Astrocyte (in vitro differentiated cells and primary cell): ENCODE results near the gene SEMA6B. TPM values are rescaled to one million over a fixed set of nuclear protein-coding genes. Genes with fewer than 3 reads are reported as not detected.

Source experiments
- DNase-seq: peaks from one replicate; pipeline ENCODE4 v3.0.0-alpha.2; 2010; ENCODE audit warnings: low read depth
- FAIRE-seq: peaks from 2 replicates; lab custom pipeline; 2011; peaks lifted over from hg19 to GRCh38; lab: Jason Lieb, UNC
- H2AFZ ChIP-seq: 2 replicates; pipeline ENCODE4 v1.6.0; 2012; ENCODE audit warnings: low read depth, low read length, inconsistent platforms
- H3K27ac ChIP-seq: 2 replicates; pipeline ENCODE4 v1.5.1; 2011; ENCODE audit warnings: low read depth, low read length, inconsistent platforms
- H3K27me3 ChIP-seq: 2 replicates; pipeline ENCODE4 v1.6.0; 2011; ENCODE audit warnings: low read length, inconsistent platforms; ENCODE audit not compliant: insufficient read depth
- H3K36me3 ChIP-seq: 2 replicates; pipeline ENCODE4 v1.5.1; 2011; ENCODE audit warnings: low read length, inconsistent platforms; ENCODE audit not compliant: insufficient read depth
- H3K4me1 ChIP-seq: 2 replicates; pipeline ENCODE4 v1.5.1; 2011; ENCODE audit warnings: low read length, inconsistent platforms; ENCODE audit not compliant: insufficient read depth
- H3K4me2 ChIP-seq: 2 replicates; pipeline ENCODE4 v1.6.0; 2012; ENCODE audit warnings: low read length, inconsistent platforms
- H3K4me3 ChIP-seq: 2 replicates; pipeline ENCODE4 v1.5.1; 2011; ENCODE audit warnings: low read depth, mild to moderate bottlenecking, low read length, inconsistent platforms; ENCODE audit not compliant: insufficient read depth
- H3K79me2 ChIP-seq: 2 replicates; pipeline ENCODE4 v1.6.0; 2012; ENCODE audit warnings: mild to moderate bottlenecking, low read length, inconsistent platforms; ENCODE audit not compliant: insufficient read depth
- H3K9ac ChIP-seq: 2 replicates; pipeline ENCODE4 v1.6.0; 2012; ENCODE audit warnings: mild to moderate bottlenecking, low read length, inconsistent platforms
- H3K9me3 ChIP-seq: 2 replicates; pipeline ENCODE4 v1.5.1; 2012; ENCODE audit warnings: low read depth, mild to moderate bottlenecking, low read length, inconsistent platforms; ENCODE audit not compliant: insufficient read depth
- H4K20me1 ChIP-seq: 2 replicates; pipeline ENCODE4 v1.6.0; 2012; ENCODE audit warnings: low read length, inconsistent platforms; ENCODE audit not compliant: insufficient read depth
- H3K27ac Mint-ChIP-seq: one replicate; pipeline ENCODE4 v1.8.0; 2021; ENCODE audit warnings: mild to moderate bottlenecking, mixed read lengths; ENCODE audit not compliant: unreplicated experiment
- H3K27me3 Mint-ChIP-seq: one replicate; pipeline ENCODE4 v1.8.0; 2021; ENCODE audit warnings: low read depth, mixed read lengths; ENCODE audit not compliant: unreplicated experiment
- H3K36me3 Mint-ChIP-seq: one replicate; pipeline ENCODE4 v1.8.0; 2021; ENCODE audit warnings: low read depth, mixed read lengths; ENCODE audit not compliant: unreplicated experiment
- H3K4me1 Mint-ChIP-seq: one replicate; pipeline ENCODE4 v1.8.0; 2021; ENCODE audit warnings: low read depth, mixed read lengths; ENCODE audit not compliant: unreplicated experiment
- H3K4me3 Mint-ChIP-seq: one replicate; pipeline ENCODE4 v1.8.0; 2021; ENCODE audit warnings: mild to moderate bottlenecking, moderate library complexity, mixed read lengths; ENCODE audit not compliant: unreplicated experiment
- H3K9me3 Mint-ChIP-seq: one replicate; pipeline ENCODE4 v1.8.0; 2021; ENCODE audit warnings: mild to moderate bottlenecking, mixed read lengths; ENCODE audit not compliant: unreplicated experiment
- CTCF ChIP-seq: IDR thresholded peaks from 2 replicates; pipeline ENCODE4 v1.5.1; 2011; ENCODE audit warnings: low read depth, mild to moderate bottlenecking, inconsistent platforms, low read length, moderate library complexity; ENCODE audit not compliant: insufficient read depth
- EZH2 ChIP-seq: IDR thresholded peaks from 2 replicates; pipeline ENCODE4 v1.6.1; 2012; ENCODE audit warnings: mild to moderate bottlenecking, low read length, inconsistent platforms; ENCODE audit not compliant: insufficient read depth
- total RNA-seq: library from RNA; stranded (reverse); gene quantifications from 2 replicates; pipeline ENCODE4 v1.2.1, GENCODE V29; 2021

The SEMA6B gene
- total RNA-seq, 1 donor from 2014 or later = 14.3 TPM

- Histone ChIP-seq H3K4me3 (no peak overlapping the region), H3K36me3 (no peaks in the 10 kb centered on the region), H3K27me3 (no peaks in the 10 kb centered on the region), H3K79me2 (no peaks in the 10 kb centered on the region), H3K4me2 (no peak overlapping the region), H3K9me3 (no peaks in the 10 kb centered on the region), H4K20me1 (no peaks in the 10 kb centered on the region), H2AFZ (no peak overlapping the region), H3K27ac (no peak overlapping the region), H3K4me1 (no peaks in the 10 kb centered on the region), H3K9ac (no peak overlapping the region)
- H3K9me3 Mint-ChIP-seq = peaks cover 3% of the 10 kb centered on the region
- no peak overlapping the region for H3K27ac Mint-ChIP-seq
- FAIRE-seq (no peak), DNase-seq (no peak)
- H3K4me3 Mint-ChIP-seq = no peak overlapping the region
- TF ChIP-seq CTCF (no peak), EZH2 (no peak)
- peaks cover 30% of the 10 kb centered on the region for H3K27me3 Mint-ChIP-seq
- H3K4me1 Mint-ChIP-seq = peaks cover 2% of the 10 kb centered on the region
- H3K36me3 Mint-ChIP-seq = no peaks in the 10 kb centered on the region
These were observed 43.1 kb downstream of the SEMA6B start for GRCh38 chr19:4516199-4516938.

- Mint-ChIP-seq H3K36me3 (no peaks in the 10 kb centered on the region), H3K4me1 (no peaks in the 10 kb centered on the region), H3K4me3 (no peak overlapping the region), H3K9me3 (peaks cover 3% of the 10 kb centered on the region), H3K27ac (no peak overlapping the region), H3K27me3 (peaks cover 24% of the 10 kb centered on the region)
- Histone ChIP-seq H3K27ac (no peak overlapping the region), H3K4me3 (no peak overlapping the region), H3K9ac (no peak overlapping the region), H3K4me1 (no peaks in the 10 kb centered on the region), H2AFZ (no peak overlapping the region), H4K20me1 (no peaks in the 10 kb centered on the region), H3K4me2 (no peak overlapping the region), H3K9me3 (no peaks in the 10 kb centered on the region), H3K36me3 (no peaks in the 10 kb centered on the region), H3K79me2 (no peaks in the 10 kb centered on the region), H3K27me3 (no peaks in the 10 kb centered on the region)
- TF ChIP-seq EZH2 (no peak), CTCF (no peak)
- no peak for DNase-seq
- no peak for FAIRE-seq
These were observed 43.8 kb downstream of the SEMA6B start for GRCh38 chr19:4515732-4516131.

GRCh38 chr19:4513248-4513647, 46.2 kb downstream of the SEMA6B start:
- no peaks in the 10 kb centered on the region for H3K9me3 Mint-ChIP-seq
- Histone ChIP-seq H3K36me3 (no peaks in the 10 kb centered on the region), H3K9me3 (no peaks in the 10 kb centered on the region), H2AFZ (no peak overlapping the region), H3K79me2 (no peaks in the 10 kb centered on the region), H3K4me1 (no peaks in the 10 kb centered on the region), H3K4me3 (no peak overlapping the region), H3K4me2 (no peak overlapping the region), H3K27me3 (no peaks in the 10 kb centered on the region), H4K20me1 (no peaks in the 10 kb centered on the region), H3K9ac (no peak overlapping the region), H3K27ac (no peak overlapping the region)
- FAIRE-seq (no peak), DNase-seq (no peak)
- H3K27me3 Mint-ChIP-seq = peaks cover 18% of the 10 kb centered on the region
- TF ChIP-seq CTCF = no peak
- no peak for TF ChIP-seq EZH2
- H3K4me3 Mint-ChIP-seq = no peak overlapping the region
- no peaks in the 10 kb centered on the region for H3K4me1 Mint-ChIP-seq
- no peaks in the 10 kb centered on the region for H3K36me3 Mint-ChIP-seq
- H3K27ac Mint-ChIP-seq = no peak overlapping the region
